ENCODE data around the gene KANK2.

GRCh38 chr19:11148001-11148400, 49.3 kb downstream of the KANK2 start:
- no peak for TF ChIP-seq CTCF (IDR thresholded peaks at IDR 0.05; ENCODE audit: insufficient read depth, low read length)
- TF ChIP-seq POLR2AphosphoS5 (IDR thresholded peaks at IDR 0.05; ENCODE audit: low read depth) = no peak
- TF ChIP-seq REST (IDR thresholded peaks at IDR 0.05; ENCODE audit: insufficient replicate concordance, low read depth) = no peak
- TF ChIP-seq SPI1 (IDR thresholded peaks at IDR 0.05; ENCODE audit: borderline replicate concordance, low read depth) = no peak
- no peak for TF ChIP-seq GABPA (IDR thresholded peaks at IDR 0.05; ENCODE audit: low read depth)
